SH-SY5Y (cell line): ENCODE measurements around the gene PLCB4.

Experiments
- GATA2 ChIP-seq: IDR thresholded peaks from 2 replicates; pipeline ENCODE4 v1.6.1; 2011; ENCODE audit warnings: mild to moderate bottlenecking, low read depth, low read length
- GATA3 ChIP-seq: IDR thresholded peaks from 2 replicates; pipeline ENCODE4 v1.6.1; 2011; ENCODE audit warnings: low read depth, mild to moderate bottlenecking, low read length, moderate library complexity

GRCh38 chr20:9287826-9288225 is 218.9 kb downstream of the PLCB4 start:
- TF ChIP-seq GATA3 (no peak), GATA2 (no peak)
